Fibroblast of skin of scalp (primary cell): Measurements from ENCODE around the gene PIP4K2A. TPM values are rescaled to one million over a fixed set of nuclear protein-coding genes. Genes with fewer than 3 reads are reported as not detected.
A peak's percentile ranks its signal among the peaks of the same experiment; 100 is the strongest.
"Not testable (repeated sequence)": the region's sequence is repeated elsewhere in the genome, so short reads cannot be mapped to it uniquely, and the experiment has no call there.

Experiments
- DNase-seq: peaks from one replicate; pipeline ENCODE4 v3.0.0-alpha.2; 2013
- polyA plus RNA-seq, 2 experiments: library from polyadenylated mRNA; unstranded; fragments of 120-200 nt; gene quantifications; one replicate each; pipeline ENCODE4 v1.2.1, GENCODE V29; 2013; ENCODE audit not compliant: insufficient read length in 2 of 2

Gene PIP4K2A
- polyA plus RNA-seq (2013, experiment 1 of 2; ENCODE audit: insufficient read length): 37.3 TPM
- polyA plus RNA-seq (2013, experiment 2 of 2; ENCODE audit: insufficient read length): 36.6 TPM

GRCh38 chr10:22714479-22715289, at the start of gene PIP4K2A:
PIP4K2A (minus strand) TSS chr10:22714578; CDS start chr10:22714326, 252 bp downstream.
- peak; percentile 84 for DNase-seq

- DNase-seq: peak; percentile 54
Measured at GRCh38 chr10:22761569-22762220, 47.3 kb upstream of the PIP4K2A start.

DNA sequence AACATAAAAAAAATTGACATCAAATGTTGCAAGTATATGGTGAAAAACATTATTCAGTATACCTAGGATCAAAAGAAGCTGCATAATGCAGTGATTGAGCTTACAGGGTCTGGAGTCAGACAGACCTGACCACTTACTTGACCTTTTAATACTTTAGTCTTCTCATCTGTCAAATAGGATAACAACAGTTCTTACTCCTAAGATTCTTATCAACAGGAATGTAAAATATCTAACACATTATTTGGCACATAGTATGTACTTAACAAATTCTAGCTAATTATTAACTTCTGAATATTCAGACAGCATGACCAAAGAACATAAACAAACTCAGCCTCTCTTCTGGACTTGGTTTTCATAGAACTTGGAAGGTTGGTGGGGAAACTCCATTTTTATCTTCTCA, 45.6 kb upstream of the PIP4K2A start:
- no peak for DNase-seq

GRCh38 chr10:22758867-22759266, 44.5 kb upstream of the PIP4K2A start:
- DNase-seq: no peak

- DNase-seq: no peak
Measured at GRCh38 chr10:22754296-22754695, 39.9 kb upstream of the PIP4K2A start.

GRCh38 chr10:22753786-22754185, 39.4 kb upstream of the PIP4K2A start:
- no peak for DNase-seq

GRCh38 chr10:22752272-22752889, 38.0 kb upstream of the PIP4K2A start:
- no peak for DNase-seq

- DNase-seq: no peak
Measured at GRCh38 chr10:22750131-22750530, 35.8 kb upstream of the PIP4K2A start.

GRCh38 chr10:22744858-22745257, 30.5 kb upstream of the PIP4K2A start:
- DNase-seq: not testable (repeated sequence)

DNA sequence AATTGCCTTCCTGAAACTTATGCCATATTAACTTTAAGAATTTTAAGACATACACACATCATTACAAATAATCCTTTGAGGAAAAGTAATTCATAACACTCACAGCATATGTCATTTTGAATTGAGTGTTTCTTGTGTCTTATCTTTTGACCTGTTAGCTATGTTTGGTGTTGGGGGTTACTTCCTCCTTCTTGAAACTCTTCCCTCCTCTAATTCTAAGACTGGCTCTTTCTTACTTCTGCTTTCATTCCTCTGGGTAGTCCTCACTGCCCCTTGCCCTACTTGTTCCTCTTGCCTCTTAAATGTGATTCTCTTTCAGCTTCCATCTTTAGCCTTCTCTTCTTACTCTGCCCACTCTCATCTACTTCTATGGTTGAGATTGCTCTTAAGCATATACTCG, 28.3 kb upstream of the PIP4K2A start:
- no peak for DNase-seq

- DNase-seq: not testable (repeated sequence)
Measured at GRCh38 chr10:22741631-22742030, 27.3 kb upstream of the PIP4K2A start.

DNA sequence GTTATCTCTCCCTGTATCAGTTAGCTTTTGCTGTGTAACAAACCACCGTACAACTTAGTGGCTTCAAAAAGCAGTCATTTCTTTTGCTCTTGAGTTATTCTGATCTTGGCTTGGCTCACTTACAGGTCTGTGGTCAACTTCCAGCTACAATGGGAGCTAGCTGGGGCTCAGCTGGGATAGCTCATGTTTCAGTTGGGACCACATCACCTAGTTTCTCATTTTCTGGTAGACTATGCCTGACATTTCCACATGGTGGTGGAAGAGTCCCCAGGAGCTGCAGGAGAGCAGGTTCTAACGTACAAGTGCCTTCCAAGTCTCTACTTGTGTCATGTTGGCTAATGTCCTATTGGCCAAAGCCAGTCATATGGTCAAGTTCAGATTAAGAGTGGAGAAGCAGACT, 25.8 kb upstream of the PIP4K2A start:
- no peak for DNase-seq

DNA sequence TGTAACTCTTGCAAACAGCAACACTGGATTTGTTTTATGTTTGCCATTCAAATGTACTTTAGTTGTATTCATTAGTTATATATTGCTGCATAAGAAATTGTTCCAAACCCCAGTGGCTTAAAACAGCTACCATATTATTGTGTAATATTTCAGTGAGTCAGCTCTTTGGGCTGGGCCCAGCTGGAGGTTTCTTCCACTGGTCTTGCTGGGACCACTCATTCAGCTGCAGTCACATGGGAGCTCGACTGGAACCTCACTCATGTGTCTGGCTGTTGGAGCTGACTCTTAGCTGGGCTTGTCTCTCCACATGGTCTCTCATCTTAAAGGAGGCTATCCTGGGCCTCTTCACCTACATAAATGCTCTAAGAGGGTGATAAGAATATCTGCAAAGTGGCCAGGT, 23.2 kb upstream of the PIP4K2A start:
- DNase-seq: peak; percentile 63

GRCh38 chr10:22736134-22736533, 21.8 kb upstream of the PIP4K2A start:
- no peak for DNase-seq

DNA sequence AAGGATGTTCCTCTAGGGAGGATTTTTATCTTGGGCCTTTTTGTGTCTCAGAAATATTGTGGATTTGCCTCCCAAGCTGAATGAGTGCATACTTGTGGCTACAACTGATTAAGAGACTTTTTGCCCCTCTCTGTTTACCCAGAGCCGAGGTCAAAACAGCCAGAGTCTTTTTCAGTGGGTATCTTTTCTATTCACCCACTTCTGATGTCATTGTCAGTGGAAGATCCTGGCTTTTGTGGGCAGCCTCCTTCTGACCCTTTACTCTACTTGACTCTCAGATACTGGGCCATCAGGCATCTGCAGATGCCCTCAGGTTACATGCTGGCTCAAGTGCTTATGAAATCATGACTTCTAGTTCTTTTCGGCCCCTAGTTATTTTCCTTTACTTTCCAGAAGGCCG, 19.6 kb upstream of the PIP4K2A start:
- no peak for DNase-seq

GRCh38 chr10:22727663-22728062, 13.3 kb upstream of the PIP4K2A start:
- DNase-seq: no peak

- DNase-seq: no peak
Measured at GRCh38 chr10:22727112-22727511, 12.7 kb upstream of the PIP4K2A start.

- DNase-seq: no peak
Measured at GRCh38 chr10:22724773-22725172, 10.4 kb upstream of the PIP4K2A start.

- DNase-seq: no peak
Measured at GRCh38 chr10:22723783-22724182, 9.4 kb upstream of the PIP4K2A start.

DNA sequence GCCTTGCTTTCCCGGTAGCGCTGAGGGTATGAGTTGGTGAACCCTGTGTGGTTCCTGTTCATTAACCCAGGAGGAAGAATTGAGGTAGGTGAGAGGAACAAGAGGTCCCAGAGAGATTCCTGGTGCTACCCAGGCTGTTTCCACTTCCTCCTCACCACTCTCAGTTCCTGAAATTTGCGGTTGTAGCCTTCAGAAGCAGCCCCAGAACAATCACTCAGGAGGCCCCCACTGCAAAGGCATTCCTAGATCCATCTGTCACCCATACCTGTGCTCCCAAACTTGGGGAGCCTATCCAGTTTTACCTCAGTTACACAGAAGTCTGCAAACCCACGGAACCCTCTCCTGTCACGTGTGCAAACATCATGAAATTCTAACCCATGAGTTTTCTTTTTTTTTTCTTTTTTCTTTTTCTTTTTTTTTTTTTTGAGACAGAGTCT, 9.0 kb upstream of the PIP4K2A start:
- DNase-seq: no peak

- DNase-seq: no peak
Measured at GRCh38 chr10:22722626-22723169, 8.3 kb upstream of the PIP4K2A start.

- DNase-seq: no peak
Measured at GRCh38 chr10:22720667-22721066, 6.3 kb upstream of the PIP4K2A start.

GRCh38 chr10:22719406-22720042, 5.1 kb upstream of the PIP4K2A start:
- DNase-seq: no peak
